ENCODE measurements around the gene C19orf85. TPM values are rescaled to one million over a fixed set of nuclear protein-coding genes. Genes with fewer than 3 reads are reported as not detected.

The C19orf85 gene
- total and polyA plus RNA-seq, 2 experiments from 2014 or later, result 1.7 to 3.4 TPM

GRCh38 chr19:55439052-55439451, 25.5 kb downstream of the C19orf85 start:
- Histone ChIP-seq H3K4me3 (no peak overlapping the region), H3K27ac (ENCODE audit: low read depth) (no peak overlapping the region), H4K20me1 (replicated peaks; ENCODE audit: insufficient read depth) (no peaks in the 10 kb centered on the region), H3K36me3 (ENCODE audit: insufficient read depth) (no peaks in the 10 kb centered on the region), H3K4me2 (no peak overlapping the region), H3K79me2 (replicated peaks; ENCODE audit: insufficient read depth) (no peaks in the 10 kb centered on the region), H3K27me3 (ENCODE audit: insufficient read depth) (peaks cover 59% of the 10 kb centered on the region), H3K4me1 (ENCODE audit: insufficient read depth) (peaks cover 12% of the 10 kb centered on the region; the same call in 1 of the 2 replicates), H3K9me2 (ENCODE audit: insufficient read depth) (no peaks in the 10 kb centered on the region), H3F3A (replicated peaks; ENCODE audit: low read depth) (peaks cover 9% of the 10 kb centered on the region), H2AFZ (no peak overlapping the region)
- no peaks in the 10 kb centered on the region; the same call in none of the 3 replicates for H3K9me3 Mint-ChIP-seq
- TF ChIP-seq EZH2 (IDR thresholded peaks at IDR 0.05; ENCODE audit: low read depth, unreplicated experiment) (no peak), JUNB (IDR thresholded peaks at IDR 0.05; ENCODE audit: unreplicated experiment) (no peak), ZNF331 (CRISPR knock-in tag; IDR thresholded peaks at IDR 0.05; ENCODE audit: low read depth) (no peak), REST (IDR thresholded peaks at IDR 0.05; ENCODE audit: unreplicated experiment) (no peak), ETS1 (IDR thresholded peaks at IDR 0.05) (no peak), CREB1 (CRISPR knock-in tag; IDR thresholded peaks at IDR 0.05; ENCODE audit: low read depth) (no peak), NANOG (IDR thresholded peaks at IDR 0.05; ENCODE audit: borderline replicate concordance) (no peak), ZNF114 (CRISPR knock-in tag; IDR thresholded peaks at IDR 0.05) (no peak), ZNF462 (CRISPR knock-in tag; IDR thresholded peaks at IDR 0.05) (no peak), EZH2phosphoT487 (IDR thresholded peaks at IDR 0.05; ENCODE audit: unreplicated experiment) (no peak), CTCF (conservative IDR thresholded peaks at IDR 0.05; ENCODE audit: low read depth in 2 of 2) (no peak), STAT1 (IDR thresholded peaks at IDR 0.05; ENCODE audit: unreplicated experiment) (no peak)
- no peak overlapping the region for H3K27ac Mint-ChIP-seq
- ATAC-seq, result no peak
- no peaks in the 10 kb centered on the region; the same call in 2 of the 3 replicates for H3K36me3 Mint-ChIP-seq (ENCODE audit: low read depth)
- H3K4me3 Mint-ChIP-seq, result no peak overlapping the region; the same call in 2 of the 3 replicates
- H3K4me1 Mint-ChIP-seq, result peaks cover 23% of the 10 kb centered on the region
- DNase-seq (ENCODE audit: low spot score), result no peak
- peaks cover 60% of the 10 kb centered on the region for H3K27me3 Mint-ChIP-seq (ENCODE audit: insufficient read depth, low read depth, poor library complexity)
